ENCODE results near the gene PNLIPRP2.

- TF ChIP-seq GATA2 (IDR thresholded peaks at IDR 0.05; ENCODE audit: low read depth, low read length) (no peak), GATA3 (IDR thresholded peaks at IDR 0.05; ENCODE audit: low read depth, low read length) (no peak)
These were observed 34.1 kb downstream of the PNLIPRP2 start for GRCh38 chr10:116654816-116655215.

Data from SH-SY5Y (cell line).